ENCODE data around the gene PITX1.
"Not testable (repeated sequence)": the region's sequence is repeated elsewhere in the genome, so short reads cannot be mapped to it uniquely, and the experiment has no call there.

PITX1 gene

GRCh38 chr5:135011355-135012032, 22.5 kb downstream of the PITX1 start:
- in situ Hi-C loops (cut with HindIII; ENCODE audit: low sequenced_read_pairs): no loop called here

GRCh38 chr5:135010502-135011354, 23.3 kb downstream of the PITX1 start:
- in situ Hi-C loops (cut with HindIII; ENCODE audit: low sequenced_read_pairs): no loop called here

- in situ Hi-C loops (cut with HindIII; ENCODE audit: low sequenced_read_pairs): no loop called here
These were observed 24.1 kb downstream of the PITX1 start for GRCh38 chr5:135009736-135010501.

GRCh38 chr5:135008981-135009735, 24.9 kb downstream of the PITX1 start:
- in situ Hi-C loops (cut with HindIII; ENCODE audit: low sequenced_read_pairs): no loop called here

GRCh38 chr5:135008556-135008955, 25.5 kb downstream of the PITX1 start:
- in situ Hi-C loops (cut with HindIII; ENCODE audit: low sequenced_read_pairs): no loop called here

GRCh38 chr5:135007749-135008363, 26.2 kb downstream of the PITX1 start:
- in situ Hi-C loops (cut with HindIII; ENCODE audit: low sequenced_read_pairs): no loop called here

GRCh38 chr5:135007305-135007704, 26.7 kb downstream of the PITX1 start:
- in situ Hi-C loops (cut with HindIII; ENCODE audit: low sequenced_read_pairs): no loop called here

GRCh38 chr5:135005076-135005475, 29.0 kb downstream of the PITX1 start:
- in situ Hi-C loops (cut with HindIII; ENCODE audit: low sequenced_read_pairs): no loop called here

- in situ Hi-C loops (cut with HindIII; ENCODE audit: low sequenced_read_pairs): loop anchor here (5.0 kb wide), 1 partner anchor 38 kb away; no protein-coding TSS in a partner anchor
These were observed 29.7 kb downstream of the PITX1 start for GRCh38 chr5:135004376-135004775.

GRCh38 chr5:134998068-134998467, 36.0 kb downstream of the PITX1 start:
- in situ Hi-C loops (cut with HindIII; ENCODE audit: low sequenced_read_pairs): not testable (repeated sequence)

GRCh38 chr5:134997015-134997414, 37.0 kb downstream of the PITX1 start:
- in situ Hi-C loops (cut with HindIII; ENCODE audit: low sequenced_read_pairs): no loop called here

GRCh38 chr5:134995850-134996402, 38.1 kb downstream of the PITX1 start:
- in situ Hi-C loops (cut with HindIII; ENCODE audit: low sequenced_read_pairs): no loop called here

GRCh38 chr5:134994560-134995156, 39.4 kb downstream of the PITX1 start:
- in situ Hi-C loops (cut with HindIII; ENCODE audit: low sequenced_read_pairs): no loop called here

- in situ Hi-C loops (cut with HindIII; ENCODE audit: low sequenced_read_pairs): no loop called here
These were observed 40.9 kb downstream of the PITX1 start for GRCh38 chr5:134993161-134993560.

GRCh38 chr5:134992148-134992547, 41.9 kb downstream of the PITX1 start:
- in situ Hi-C loops (cut with HindIII; ENCODE audit: low sequenced_read_pairs): no loop called here

- in situ Hi-C loops (cut with HindIII; ENCODE audit: low sequenced_read_pairs): not testable (repeated sequence)
These were observed 43.8 kb downstream of the PITX1 start for GRCh38 chr5:134990183-134990582.

- in situ Hi-C loops (cut with HindIII; ENCODE audit: low sequenced_read_pairs): no loop called here
These were observed 44.7 kb downstream of the PITX1 start for GRCh38 chr5:134989266-134989830.

- in situ Hi-C loops (cut with HindIII; ENCODE audit: low sequenced_read_pairs): no loop called here
These were observed 51.8 kb downstream of the PITX1 start for GRCh38 chr5:134982230-134982629.

- in situ Hi-C loops (cut with HindIII; ENCODE audit: low sequenced_read_pairs): no loop called here
These were observed 54.6 kb downstream of the PITX1 start for GRCh38 chr5:134979416-134979815.

Measured in endothelial cell of hepatic sinusoid (primary cell).